SK-N-MC (cell line): ENCODE results near the gene GRK7.

Experiments
- DNase-seq: peaks from one replicate; pipeline ENCODE4 v3.0.0-alpha.2; 2011; ENCODE audit warnings: low read depth, low spot score
- H3K27ac ChIP-seq: fragments of 200-600 bp; sonication (generic); 2 replicates; pipeline ENCODE4 v1.5.1; 2016; ENCODE audit warnings: mixed run types
- H3K36me3 ChIP-seq: fragments of 200-600 bp; sonication (generic); 2 replicates; pipeline ENCODE4 v1.6.1; 2017; ENCODE audit warnings: antibody characterized with exemption, low read length, mixed read lengths; ENCODE audit not compliant: insufficient read depth
- H3K4me3 ChIP-seq: fragments of 200-600 bp; sonication (generic); 2 replicates; pipeline ENCODE4 v1.5.1; 2016
- H3K9ac ChIP-seq: fragments of 200-600 bp; sonication (generic); 2 replicates; pipeline ENCODE4 v1.8.0; 2017; ENCODE audit warnings: mixed run types, mixed read lengths; ENCODE audit not compliant: insufficient read length
- H3K9me3 ChIP-seq: fragments of 200-600 bp; sonication (generic); 2 replicates; pipeline ENCODE4 v1.6.1; 2017; ENCODE audit warnings: low read depth, mild to moderate bottlenecking, antibody characterized with exemption, low read length, moderate library complexity, mixed read lengths
- EZH2 ChIP-seq: fragments of 200-600 bp; sonication (generic); IDR thresholded peaks from one replicate; pipeline ENCODE4 v1.6.1; 2017; ENCODE audit warnings: antibody characterized with exemption
- FOXP2 ChIP-seq: optimal IDR thresholded peaks from 2 replicates; pipeline ENCODE3; 2011; ENCODE audit warnings: mild to moderate bottlenecking, moderate library complexity; ENCODE audit not compliant: insufficient read depth; ENCODE audit errors: extremely low read length, control extremely low read depth
- POLR2AphosphoS5 ChIP-seq: IDR thresholded peaks from 2 replicates; pipeline ENCODE4 v1.6.1; 2012; ENCODE audit warnings: mild to moderate bottlenecking, low read depth, low read length, borderline replicate concordance

GRK7 gene

GRCh38 chr3:141729240-141729639 is 34.0 kb upstream of the GRK7 start:
- no peak overlapping the region for H3K27ac ChIP-seq
- no peaks in the 10 kb centered on the region for H3K36me3 ChIP-seq
- DNase-seq, result no peak
- H3K9me3 ChIP-seq, result no peaks in the 10 kb centered on the region
- H3K9ac ChIP-seq, result no peak overlapping the region
- no peak overlapping the region for H3K4me3 ChIP-seq
- no peak for TF ChIP-seq FOXP2
- TF ChIP-seq POLR2AphosphoS5, result no peak
- no peak for TF ChIP-seq EZH2

GRCh38 chr3:141735176-141735575 is 28.0 kb upstream of the GRK7 start:
- Histone ChIP-seq H3K9ac (no peak overlapping the region), H3K9me3 (no peaks in the 10 kb centered on the region), H3K27ac (peak overlapping the region; percentile 23; the same call in 1 of the 2 replicates), H3K4me3 (no peak overlapping the region), H3K36me3 (no peaks in the 10 kb centered on the region)
- DNase-seq, result no peak
- TF ChIP-seq POLR2AphosphoS5 (no peak), EZH2 (no peak), FOXP2 (no peak)

- H3K27ac ChIP-seq, result no peak overlapping the region
- TF ChIP-seq POLR2AphosphoS5 (no peak), FOXP2 (no peak), EZH2 (no peak)
- H3K4me3 ChIP-seq, result no peak overlapping the region
- H3K9me3 ChIP-seq, result no peaks in the 10 kb centered on the region
- DNase-seq, result no peak
- no peak overlapping the region for H3K9ac ChIP-seq
- peaks cover 2% of the 10 kb centered on the region for H3K36me3 ChIP-seq
These were observed 27.3 kb upstream of the GRK7 start for GRCh38 chr3:141735770-141736465.

GRCh38 chr3:141737093-141737492 is 26.1 kb upstream of the GRK7 start:
- Histone ChIP-seq H3K4me3 (no peak overlapping the region), H3K9me3 (no peaks in the 10 kb centered on the region), H3K27ac (no peak overlapping the region), H3K9ac (no peak overlapping the region), H3K36me3 (peaks cover 5% of the 10 kb centered on the region)
- DNase-seq, result no peak
- TF ChIP-seq FOXP2 (no peak), EZH2 (no peak), POLR2AphosphoS5 (no peak)

GRCh38 chr3:141737678-141738021 is 25.6 kb upstream of the GRK7 start:
- Histone ChIP-seq H3K9ac (peak overlapping the region; percentile 80), H3K27ac (peak overlapping the region; percentile 85)
- TF ChIP-seq POLR2AphosphoS5 (no peak; the same call in 1 of the 2 replicates), FOXP2 (no peak), EZH2 (no peak)

GRCh38 chr3:141738022-141738890 is 25.0 kb upstream of the GRK7 start, which contains the start of gene RNF7:
Gene RNF7 (plus strand): TSS chr3:141738298. CDS start chr3:141738342, 44 bp downstream.
- peak; percentile 92 for DNase-seq
- Histone ChIP-seq H3K27ac (peak within 1 kb of the TSS; percentile 85), H3K9ac (peak within 1 kb of the TSS; percentile 89), H3K9me3 (no peaks in the 10 kb centered on the region), H3K4me3 (peak within 1 kb of the TSS; percentile 93), H3K36me3 (peaks cover 10% of the 10 kb centered on the region)
- TF ChIP-seq POLR2AphosphoS5 (peak; percentile 88), FOXP2 (peak; percentile 95), EZH2 (no peak)

More at GRCh38 chr3:141737678-141738021, 25.6 kb upstream of the GRK7 start:
- Histone ChIP-seq H3K4me3 (peak overlapping the region; percentile 93), H3K9me3 (no peaks in the 10 kb centered on the region), H3K36me3 (peaks cover 7% of the 10 kb centered on the region)
- DNase-seq, result no peak

- peak overlapping the region; percentile 89 for H3K9ac ChIP-seq
- no peak for TF ChIP-seq EZH2
- H3K36me3 ChIP-seq, result peaks cover 12% of the 10 kb centered on the region
- H3K27ac ChIP-seq, result peak overlapping the region; percentile 58; the same call in 1 of the 2 replicates
- no peak for DNase-seq
- peak overlapping the region; percentile 93 for H3K4me3 ChIP-seq
- H3K9me3 ChIP-seq, result no peaks in the 10 kb centered on the region
These were observed 24.3 kb upstream of the GRK7 start for GRCh38 chr3:141738891-141739363.

- peak overlapping the region; percentile 89 for H3K9ac ChIP-seq
- peak overlapping the region; percentile 93 for H3K4me3 ChIP-seq
- no peak for TF ChIP-seq FOXP2
- no peak for TF ChIP-seq EZH2
- no peak for TF ChIP-seq POLR2AphosphoS5
- no peak for DNase-seq
- no peak overlapping the region for H3K27ac ChIP-seq
- peaks cover 20% of the 10 kb centered on the region for H3K36me3 ChIP-seq
- H3K9me3 ChIP-seq, result no peaks in the 10 kb centered on the region
These were observed 23.5 kb upstream of the GRK7 start for GRCh38 chr3:141739731-141740130.
